ENCODE results near the gene ADGRL1. TPM values are rescaled to one million over a fixed set of nuclear protein-coding genes. Genes with fewer than 3 reads are reported as not detected.
"Not testable (repeated sequence)": the region's sequence is repeated elsewhere in the genome, so short reads cannot be mapped to it uniquely, and the experiment has no call there.

ADGRL1 gene
- total RNA-seq, 1 donor from 2014 or later = 106 TPM

DNA sequence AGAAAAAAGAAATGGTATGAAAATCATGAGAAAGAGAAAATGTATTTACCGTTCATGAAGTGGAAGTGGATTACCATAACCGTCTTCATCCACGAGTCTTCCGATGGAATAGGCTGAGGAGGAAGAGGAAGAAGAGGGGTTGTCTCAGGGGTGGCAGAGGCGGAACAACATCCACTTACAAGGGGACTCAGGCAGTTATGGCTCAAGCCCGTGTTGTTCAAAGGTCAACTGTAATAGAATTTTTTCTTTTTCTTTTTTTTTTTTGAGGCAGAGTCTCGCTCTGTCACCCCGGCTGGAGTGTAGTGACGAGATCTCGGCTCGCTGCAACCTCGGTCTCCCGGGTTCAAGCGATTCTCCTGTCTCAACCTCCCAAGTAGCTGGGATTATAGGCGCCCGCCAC is 16.9 kb upstream of the ADGRL1 start:
- Mint-ChIP-seq H3K27me3 (ENCODE audit: low read depth) (peaks cover 4% of the 10 kb centered on the region), H3K9me3 (no peaks in the 10 kb centered on the region), H3K36me3 (no peaks in the 10 kb centered on the region), H3K4me1 (peaks cover 17% of the 10 kb centered on the region), H3K27ac (no peak overlapping the region), H3K4me3 (no peak overlapping the region)
- TF ChIP-seq, protein P1, sequence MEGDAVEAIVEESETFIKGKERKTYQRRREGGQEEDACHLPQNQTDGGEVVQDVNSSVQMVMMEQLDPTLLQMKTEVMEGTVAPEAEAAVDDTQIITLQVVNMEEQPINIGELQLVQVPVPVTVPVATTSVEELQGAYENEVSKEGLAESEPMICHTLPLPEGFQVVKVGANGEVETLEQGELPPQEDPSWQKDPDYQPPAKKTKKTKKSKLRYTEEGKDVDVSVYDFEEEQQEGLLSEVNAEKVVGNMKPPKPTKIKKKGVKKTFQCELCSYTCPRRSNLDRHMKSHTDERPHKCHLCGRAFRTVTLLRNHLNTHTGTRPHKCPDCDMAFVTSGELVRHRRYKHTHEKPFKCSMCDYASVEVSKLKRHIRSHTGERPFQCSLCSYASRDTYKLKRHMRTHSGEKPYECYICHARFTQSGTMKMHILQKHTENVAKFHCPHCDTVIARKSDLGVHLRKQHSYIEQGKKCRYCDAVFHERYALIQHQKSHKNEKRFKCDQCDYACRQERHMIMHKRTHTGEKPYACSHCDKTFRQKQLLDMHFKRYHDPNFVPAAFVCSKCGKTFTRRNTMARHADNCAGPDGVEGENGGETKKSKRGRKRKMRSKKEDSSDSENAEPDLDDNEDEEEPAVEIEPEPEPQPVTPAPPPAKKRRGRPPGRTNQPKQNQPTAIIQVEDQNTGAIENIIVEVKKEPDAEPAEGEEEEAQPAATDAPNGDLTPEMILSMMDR (IDR thresholded peaks at IDR 0.05; ENCODE audit: unreplicated experiment) = no peak
- no peak for DNase-seq (ENCODE audit: low spot score in 2 of 2, unreplicated experiment in 2 of 2)

DNA sequence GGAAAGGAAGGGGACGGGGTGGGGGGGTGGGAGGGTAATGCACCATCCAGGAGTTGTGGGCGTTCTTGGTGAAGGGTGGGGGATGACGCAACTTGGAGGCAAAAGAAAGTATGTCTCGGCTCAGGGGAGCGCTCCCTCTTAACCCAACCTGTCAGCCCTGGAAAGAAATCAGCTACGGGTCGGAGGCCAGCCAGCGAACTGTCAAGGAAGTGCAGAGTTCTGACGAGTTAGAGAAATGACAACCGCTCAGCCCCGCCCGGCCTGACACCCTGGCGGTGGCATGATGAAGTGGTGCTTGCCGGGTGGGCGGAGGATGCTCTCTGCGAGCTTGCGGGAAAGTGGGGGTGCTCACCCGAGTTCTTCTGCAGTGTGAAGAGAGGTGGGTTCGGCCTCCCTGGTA is 15.4 kb upstream of the ADGRL1 start:
- not testable (repeated sequence) for DNase-seq (ENCODE audit: low spot score in 2 of 2, unreplicated experiment in 2 of 2); H3K27me3 Mint-ChIP-seq (ENCODE audit: low read depth); H3K9me3 Mint-ChIP-seq; H3K36me3 Mint-ChIP-seq; H3K27ac Mint-ChIP-seq
- TF ChIP-seq, protein P1 (IDR thresholded peaks at IDR 0.05; ENCODE audit: unreplicated experiment) = peak; percentile 44
- H3K4me3 Mint-ChIP-seq = peak overlapping the region; percentile 26
- H3K4me1 Mint-ChIP-seq = peaks cover 14% of the 10 kb centered on the region

DNA sequence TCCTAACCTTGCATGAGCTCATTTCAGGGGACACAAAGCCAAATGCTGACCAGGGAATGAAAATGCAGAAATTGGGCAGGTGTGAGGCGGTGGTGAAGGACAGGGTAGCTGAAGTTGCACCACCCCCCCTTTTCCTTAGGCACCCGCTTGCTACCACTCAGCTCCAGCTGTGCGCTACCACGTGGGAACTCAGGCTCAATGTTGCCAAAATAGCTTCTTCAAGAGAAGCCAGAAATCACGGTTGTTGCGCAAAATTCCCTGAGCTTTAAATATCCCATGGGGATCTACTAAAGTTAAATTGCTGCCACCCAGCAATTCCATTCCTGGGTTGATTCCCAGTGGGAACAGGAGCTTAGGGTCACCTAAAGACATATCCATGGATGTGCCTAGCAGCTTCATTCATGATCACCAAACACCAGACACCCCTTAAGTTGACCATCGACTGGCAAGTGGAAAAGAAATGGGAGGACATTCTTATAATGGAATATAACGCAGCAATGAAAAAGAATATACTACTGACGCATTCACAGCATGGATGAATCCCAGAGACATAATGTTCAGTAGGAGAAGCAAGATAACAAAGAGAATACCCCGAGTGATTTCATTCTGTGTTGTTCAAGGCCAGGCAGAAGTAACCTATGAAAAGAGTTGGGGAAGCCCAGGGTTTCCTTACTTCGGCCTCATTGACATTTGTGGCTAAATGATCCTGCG is 12.8 kb upstream of the ADGRL1 start:
- H3K9me3 Mint-ChIP-seq = no peaks in the 10 kb centered on the region
- no peak for DNase-seq (ENCODE audit: low spot score in 2 of 2, unreplicated experiment in 2 of 2)
- no peak overlapping the region for H3K4me3 Mint-ChIP-seq
- no peaks in the 10 kb centered on the region for H3K36me3 Mint-ChIP-seq
- TF ChIP-seq, protein P1 (IDR thresholded peaks at IDR 0.05; ENCODE audit: unreplicated experiment) = no peak
- no peak overlapping the region for H3K27ac Mint-ChIP-seq
- H3K27me3 Mint-ChIP-seq (ENCODE audit: low read depth) = peaks cover 9% of the 10 kb centered on the region
- H3K4me1 Mint-ChIP-seq = peaks cover 8% of the 10 kb centered on the region

DNA sequence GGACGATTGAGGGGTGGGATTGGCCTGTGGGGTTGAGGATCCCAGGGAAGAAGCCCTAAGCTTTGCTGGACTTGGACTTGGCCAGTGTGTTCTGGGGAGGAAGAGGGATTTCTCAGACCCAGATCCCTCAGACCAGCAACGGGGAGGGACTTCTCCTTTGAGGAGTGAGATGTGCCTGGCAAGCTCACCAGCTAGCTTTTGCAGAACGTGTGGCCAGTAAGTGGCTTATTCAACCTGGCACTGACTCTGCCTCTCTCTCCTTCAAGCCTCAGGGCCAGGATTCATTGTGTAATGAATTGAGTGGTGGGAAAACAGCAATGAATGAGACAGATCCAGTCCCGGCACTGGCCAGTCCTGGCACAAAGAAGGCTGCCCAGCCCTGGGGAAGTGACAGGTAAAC is 11.9 kb upstream of the ADGRL1 start:
- not testable (repeated sequence) for H3K27ac Mint-ChIP-seq; H3K4me1 Mint-ChIP-seq; H3K4me3 Mint-ChIP-seq; H3K27me3 Mint-ChIP-seq (ENCODE audit: low read depth); H3K9me3 Mint-ChIP-seq; H3K36me3 Mint-ChIP-seq; DNase-seq (ENCODE audit: low spot score in 2 of 2, unreplicated experiment in 2 of 2)

DNA sequence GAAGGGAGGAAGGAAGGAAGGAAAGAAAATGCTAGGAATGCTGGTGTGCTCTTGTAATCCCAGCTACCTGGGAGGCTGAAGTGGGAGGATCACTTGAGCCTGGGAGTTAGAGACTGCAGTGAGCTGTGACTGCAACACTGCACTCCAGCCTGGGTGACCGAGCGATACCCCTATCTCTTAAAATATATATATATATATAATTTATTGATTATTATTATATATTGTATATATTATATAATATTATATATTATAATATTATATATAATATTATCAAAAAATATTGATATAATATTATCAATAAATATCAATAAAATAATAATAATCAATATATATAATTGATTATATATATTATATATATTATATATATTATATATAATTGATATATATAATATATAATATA is 8.6 kb upstream of the ADGRL1 start:
- Mint-ChIP-seq H3K36me3 (no peaks in the 10 kb centered on the region), H3K9me3 (no peaks in the 10 kb centered on the region), H3K4me3 (no peak overlapping the region), H3K4me1 (no peaks in the 10 kb centered on the region), H3K27me3 (ENCODE audit: low read depth) (peaks cover 4% of the 10 kb centered on the region), H3K27ac (no peak overlapping the region)
- no peak for DNase-seq (ENCODE audit: low spot score in 2 of 2, unreplicated experiment in 2 of 2)
- TF ChIP-seq, protein P1 (IDR thresholded peaks at IDR 0.05; ENCODE audit: unreplicated experiment) = no peak

DNA sequence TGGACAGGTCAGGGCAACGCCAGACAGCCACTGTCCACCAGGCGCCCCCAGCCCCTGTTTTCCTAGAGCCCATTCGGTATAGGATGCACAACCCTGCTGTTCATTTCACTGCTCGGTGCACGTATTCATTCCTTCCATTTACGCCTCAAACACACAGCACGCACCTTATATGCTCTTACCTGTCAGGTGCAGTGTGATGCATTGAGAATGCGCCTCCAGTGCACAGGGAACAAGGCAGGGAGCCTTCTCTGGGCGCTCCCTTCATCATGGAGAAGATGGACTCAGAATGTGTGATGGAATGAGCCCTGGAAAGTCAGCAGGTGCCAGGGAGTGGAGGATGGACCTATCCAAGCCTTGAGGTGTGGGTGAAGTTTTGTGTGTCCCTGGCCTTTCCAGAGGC is 4.2 kb upstream of the ADGRL1 start:
- not testable (repeated sequence) for H3K27ac Mint-ChIP-seq; DNase-seq (ENCODE audit: low spot score in 2 of 2, unreplicated experiment in 2 of 2); H3K4me3 Mint-ChIP-seq; H3K4me1 Mint-ChIP-seq; H3K27me3 Mint-ChIP-seq (ENCODE audit: low read depth); H3K9me3 Mint-ChIP-seq; H3K36me3 Mint-ChIP-seq

DNA sequence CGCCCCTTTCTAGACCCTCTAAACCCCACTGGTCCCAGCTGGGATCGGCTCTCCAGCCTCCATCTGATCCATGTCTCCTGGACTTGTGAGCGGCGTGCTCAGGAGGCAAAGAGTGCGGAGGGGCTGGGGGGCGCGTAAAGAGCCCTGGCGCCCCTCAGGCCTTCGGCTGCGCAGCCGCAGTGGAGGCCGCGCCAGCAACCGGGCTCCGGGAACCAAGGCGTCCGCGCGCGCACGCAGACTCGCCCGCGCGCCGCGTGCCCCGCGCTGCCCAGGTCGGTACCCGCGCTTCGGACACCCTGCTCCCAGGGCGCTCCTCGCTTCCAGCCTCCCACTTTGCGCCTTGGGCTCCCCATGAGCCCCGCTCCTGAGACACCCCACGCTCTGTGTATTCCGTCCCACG is 3.4 kb upstream of the ADGRL1 start:
- H3K27ac Mint-ChIP-seq, H3K4me3 Mint-ChIP-seq, H3K4me1 Mint-ChIP-seq: not testable (repeated sequence)

DNA sequence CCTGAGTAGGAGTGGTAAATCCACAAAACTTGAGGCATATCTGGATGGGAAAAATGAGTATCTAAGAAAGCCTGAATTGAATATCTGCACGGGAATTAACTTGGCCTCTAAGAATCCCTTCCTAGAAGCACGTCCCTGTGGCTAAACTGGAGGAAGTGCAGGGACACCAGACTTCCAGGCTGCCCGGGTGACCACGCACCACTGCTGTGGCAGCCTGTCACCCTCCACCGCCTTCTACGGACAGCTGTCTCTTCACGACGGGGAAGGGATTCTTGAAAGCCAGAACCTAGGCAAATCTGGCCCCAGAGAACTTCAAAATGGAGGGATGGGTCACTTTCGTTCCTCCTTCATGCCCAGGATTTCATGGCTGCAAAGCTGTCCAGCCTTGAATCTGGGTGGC is 2.5 kb upstream of the ADGRL1 start:
- peak overlapping the region; percentile 3 for H3K4me3 Mint-ChIP-seq
- peaks cover 17% of the 10 kb centered on the region for H3K4me1 Mint-ChIP-seq
- not testable (repeated sequence) for DNase-seq (ENCODE audit: low spot score in 2 of 2, unreplicated experiment in 2 of 2); H3K27ac Mint-ChIP-seq; H3K27me3 Mint-ChIP-seq (ENCODE audit: low read depth); H3K9me3 Mint-ChIP-seq; H3K36me3 Mint-ChIP-seq

More for the DNA sequence above, 3.4 kb upstream of the ADGRL1 start:
- H3K9me3 Mint-ChIP-seq; DNase-seq (ENCODE audit: low spot score in 2 of 2, unreplicated experiment in 2 of 2); H3K36me3 Mint-ChIP-seq; H3K27me3 Mint-ChIP-seq (ENCODE audit: low read depth): not testable (repeated sequence)

DNA sequence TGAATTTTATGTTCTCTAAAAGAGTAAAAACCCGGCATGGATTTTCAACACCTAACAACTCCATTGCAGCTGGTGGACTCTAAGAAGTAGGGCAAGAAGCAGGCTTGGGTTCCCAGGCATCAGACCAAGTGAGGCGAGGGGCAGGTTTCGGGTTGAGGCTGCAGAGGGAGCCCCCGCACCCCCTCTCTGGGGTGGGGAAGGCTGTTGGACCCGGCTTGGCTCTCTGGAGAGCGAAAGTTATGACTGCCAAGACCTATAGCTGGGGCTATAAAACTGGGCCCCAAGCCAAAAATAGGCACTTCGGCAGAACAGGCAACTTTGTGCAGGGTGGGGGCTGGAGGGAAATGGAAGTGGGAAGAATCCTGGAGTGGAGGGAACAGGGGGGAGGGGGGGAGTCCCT is 1.8 kb upstream of the ADGRL1 start:
- Mint-ChIP-seq H3K27ac (peak overlapping the region; percentile 96), H3K4me3 (peak overlapping the region; percentile 84), H3K4me1 (peaks cover 17% of the 10 kb centered on the region)
- DNase-seq (ENCODE audit: low spot score in 2 of 2, unreplicated experiment in 2 of 2); H3K9me3 Mint-ChIP-seq; H3K27me3 Mint-ChIP-seq (ENCODE audit: low read depth); H3K36me3 Mint-ChIP-seq: not testable (repeated sequence)
